CD4-positive, alpha-beta T cell (primary cell): ENCODE measurements around the gene CD53. TPM values are rescaled to one million over a fixed set of nuclear protein-coding genes. Genes with fewer than 3 reads are reported as not detected.

Experiments
- ATAC-seq: fragments of 200-7000 bp; cut with Tn5 transposase; one replicate; pipeline ENCODE4 v1.10.0; 2022; ENCODE audit warnings: mild to moderate bottlenecking; ENCODE audit not compliant: poor library complexity
- CTCF ChIA-PET: fragments of 350-600 bp; sonication (Branson Sonifier 250); formaldehyde crosslinking; loops from one replicate; lab custom pipeline; 2021; ENCODE audit warnings: antibody characterized with exemption, inconsistent platforms; lab: Charles Lee
- POLR2A ChIA-PET: fragments of 350-600 bp; sonication (Branson Sonifier 250); formaldehyde crosslinking; loops from one replicate; lab custom pipeline; 2021; ENCODE audit warnings: antibody characterized with exemption, inconsistent platforms; lab: Charles Lee
- DNase-seq, 14 experiments: peaks; one replicate each; pipeline ENCODE4 v3.0.0-alpha.2; 2013 to 2020; ENCODE audit warnings: mixed read lengths in 2 of 14
- H3K27ac ChIP-seq, 2 donors: one replicate each; pipeline versions ENCODE4 v1.5.1 to v1.7.0; 2013; ENCODE audit warnings: low read length in 2 of 2, low read depth in 1 of 2, mild to moderate bottlenecking in 1 of 2
- H3K27me3 ChIP-seq, 2 experiments: 1 replicate in 1 of 2; 2 replicates in 1 of 2; pipeline versions ENCODE4 v1.6.1 to v1.7.0; 2013; ENCODE audit warnings: low read length in 2 of 2, control low read depth in 1 of 2, mild to moderate bottlenecking in 1 of 2, moderate library complexity in 1 of 2; ENCODE audit not compliant: insufficient read depth in 2 of 2, control insufficient read depth in 1 of 2
- H3K36me3 ChIP-seq: one replicate; pipeline ENCODE4 v1.6.1; 2013; ENCODE audit warnings: low read length, control low read depth; ENCODE audit not compliant: insufficient read depth
- H3K4me1 ChIP-seq: one replicate; pipeline ENCODE4 v1.6.1; 2013; ENCODE audit warnings: low read length, control low read depth; ENCODE audit not compliant: insufficient read depth
- H3K4me3 ChIP-seq: one replicate; pipeline ENCODE4 v1.5.1; 2013; ENCODE audit warnings: mild to moderate bottlenecking, low read length, moderate library complexity
- H3K9me3 ChIP-seq, 2 experiments: 1 replicate in 1 of 2; 2 replicates in 1 of 2; pipeline versions ENCODE4 v1.6.1 to v1.7.0; 2013; ENCODE audit warnings: low read length in 2 of 2, mild to moderate bottlenecking in 2 of 2, control low read depth in 1 of 2, moderate library complexity in 1 of 2; ENCODE audit not compliant: control insufficient read depth in 1 of 2, insufficient read depth in 1 of 2
- H3K27ac Mint-ChIP-seq: one replicate; pipeline ENCODE4 v1.8.0; 2020; ENCODE audit warnings: mixed read lengths
- H3K27me3 Mint-ChIP-seq: one replicate; pipeline ENCODE4 v1.8.0; 2021; ENCODE audit warnings: mixed read lengths
- H3K36me3 Mint-ChIP-seq: one replicate; pipeline ENCODE4 v1.8.0; 2021; ENCODE audit warnings: low read depth, mixed read lengths
- H3K4me1 Mint-ChIP-seq: one replicate; pipeline ENCODE4 v1.8.0; 2021; ENCODE audit warnings: low read depth, mixed read lengths
- H3K4me3 Mint-ChIP-seq: one replicate; pipeline ENCODE4 v1.8.0; 2020; ENCODE audit warnings: mild to moderate bottlenecking, mixed read lengths
- H3K9me3 Mint-ChIP-seq: one replicate; pipeline ENCODE4 v1.8.0; 2020; ENCODE audit warnings: mixed read lengths
- CTCF ChIP-seq: fragments of 200-600 bp; IDR thresholded peaks from one replicate; pipeline ENCODE4 v1.8.0; 2022; ENCODE audit warnings: antibody characterized with exemption, mild to moderate bottlenecking
- intact Hi-C, 2 experiments: fragments of 100-400 bp; cut with DNase I in 1 of 2; cut with micrococcal nuclease in 1 of 2; formaldehyde crosslinking; loops; one replicate each; pipeline versions ENCODE4 v1.15.1 to v1.9.0; 2023 to 2025; cut with DNase I, micrococcal nuclease
- total RNA-seq, 174 experiments: library from RNA in 2 of 174; stranded (reverse) in 2 of 174; gene quantifications; one replicate each; pipeline ENCODE4 v1.2.3 and lab custom pipeline; 2021 to 2026

Gene CD53
- total RNA-seq, 2 experiments from 2014 or later = 169 to 176 TPM

- ChIA-PET CTCF (interaction anchor here (0.8 to 1.2 kb wide), 2 partner anchors 21 to 87 kb away, joined by 3 to 4 read pairs; no protein-coding TSS in a partner anchor), POLR2A (interaction anchor here (0.6 to 6.8 kb wide), 4 partner anchors 10 to 251 kb away, joined by 3 to 106 read pairs (median 40); partner anchors contain the start of gene LRIF1)
- Histone ChIP-seq H3K27me3 (no peaks in the 10 kb centered on the region), H3K4me3 (no peak overlapping the region), H3K9me3 (no peaks in the 10 kb centered on the region), H3K27ac (peak overlapping the region; percentile 92 to 93), H3K4me1 (peaks cover 25% of the 10 kb centered on the region), H3K36me3 (peaks cover 3% of the 10 kb centered on the region)
- Mint-ChIP-seq H3K27ac (peak overlapping the region; percentile 92), H3K9me3 (peaks cover 6% of the 10 kb centered on the region), H3K27me3 (no peaks in the 10 kb centered on the region), H3K36me3 (peaks cover 31% of the 10 kb centered on the region), H3K4me3 (peak overlapping the region; percentile 66), H3K4me1 (peaks cover 55% of the 10 kb centered on the region)
- intact Hi-C loops = loop anchor here (5.0 to 10.0 kb wide), 11 partner anchors 39 to 1741 kb away; partner anchors contain the start of genes KCNA3 (in 2 of the 2) and CHI3L2 (in 1 of the 2)
- ATAC-seq (no peak), DNase-seq (no peak)
- TF ChIP-seq CTCF = no peak
Observed at GRCh38 chr1:110870721-110871388, 2.1 kb upstream of the CD53 start.

GRCh38 chr1:110872366-110872744 is 593 bp upstream of the CD53 start:
- Mint-ChIP-seq H3K4me3 (peak overlapping the region; percentile 91), H3K4me1 (peaks cover 63% of the 10 kb centered on the region), H3K27me3 (no peaks in the 10 kb centered on the region), H3K9me3 (no peaks in the 10 kb centered on the region), H3K27ac (peak overlapping the region; percentile 92), H3K36me3 (peaks cover 38% of the 10 kb centered on the region)
- POLR2A ChIA-PET = interaction anchor here (0.6 to 6.8 kb wide), 11 partner anchors 11 to 838 kb away, joined by 3 to 106 read pairs (median 4); partner anchors contain the start of genes LRIF1 and STRIP1
- peak in 3 of 14 experiments; percentile 34 to 41 (median 35) for DNase-seq
- Histone ChIP-seq H3K4me1 (peaks cover 28% of the 10 kb centered on the region), H3K27me3 (no peaks in the 10 kb centered on the region), H3K36me3 (peaks cover 7% of the 10 kb centered on the region), H3K4me3 (peak overlapping the region; percentile 66), H3K27ac (peak overlapping the region; percentile 92 to 93), H3K9me3 (no peaks in the 10 kb centered on the region)
- no peak for TF ChIP-seq CTCF
- CTCF ChIA-PET = interaction anchor here (0.9 to 2.5 kb wide), 2 partner anchors 43 to 89 kb away, joined by 3 to 6 read pairs; no protein-coding TSS in a partner anchor
- intact Hi-C loops = loop anchor here (5.0 to 10.0 kb wide), 11 partner anchors 40 to 1740 kb away; partner anchors contain the start of genes KCNA3 (in 2 of the 2) and CHI3L2 (in 1 of the 2)
- ATAC-seq = no peak

- Histone ChIP-seq H3K36me3 (peaks cover 21% of the 10 kb centered on the region), H3K27ac (peak overlapping the region; percentile 92 to 93), H3K27me3 (no peaks in the 10 kb centered on the region), H3K9me3 (no peaks in the 10 kb centered on the region), H3K4me1 (peaks cover 35% of the 10 kb centered on the region), H3K4me3 (peak overlapping the region; percentile 66)
- Mint-ChIP-seq H3K4me3 (peak overlapping the region; percentile 91), H3K36me3 (peaks cover 49% of the 10 kb centered on the region), H3K27me3 (no peaks in the 10 kb centered on the region), H3K27ac (peak overlapping the region; percentile 92), H3K4me1 (peaks cover 67% of the 10 kb centered on the region), H3K9me3 (no peaks in the 10 kb centered on the region)
- ChIA-PET CTCF (interaction anchor here (1.0 to 3.6 kb wide), 5 partner anchors 14 to 108 kb away, joined by 3 to 12 read pairs (median 6); partner anchors contain the start of gene LRIF1), POLR2A (interaction anchor here (0.6 to 6.8 kb wide), 12 partner anchors 14 to 535 kb away, joined by 3 to 106 read pairs (median 4); partner anchors contain the start of genes CEPT1, DRAM2, LRIF1 and RBM15)
- DNase-seq = peak in 2 of 14 experiments; percentile 26 to 28
- no peak for ATAC-seq
- intact Hi-C loops = loop anchor here (1.0 to 10.0 kb wide), 13 partner anchors 22 to 1738 kb away; partner anchors contain the start of genes KCNA3 (in 2 of the 2), CHI3L2 (in 1 of the 2) and LRIF1 (in 1 of the 2)
- no peak for TF ChIP-seq CTCF
Observed at GRCh38 chr1:110873856-110874255, 908 bp downstream of the CD53 start.
